ENCODE data around the gene UBQLN1. TPM values are rescaled to one million over a fixed set of nuclear protein-coding genes. Genes with fewer than 3 reads are reported as not detected.

Gene UBQLN1
- total and polyA plus RNA-seq, 2 donors (not counting 1 experiment from before 2014, with no cell fraction given): 49.8 to 101 TPM

DNA sequence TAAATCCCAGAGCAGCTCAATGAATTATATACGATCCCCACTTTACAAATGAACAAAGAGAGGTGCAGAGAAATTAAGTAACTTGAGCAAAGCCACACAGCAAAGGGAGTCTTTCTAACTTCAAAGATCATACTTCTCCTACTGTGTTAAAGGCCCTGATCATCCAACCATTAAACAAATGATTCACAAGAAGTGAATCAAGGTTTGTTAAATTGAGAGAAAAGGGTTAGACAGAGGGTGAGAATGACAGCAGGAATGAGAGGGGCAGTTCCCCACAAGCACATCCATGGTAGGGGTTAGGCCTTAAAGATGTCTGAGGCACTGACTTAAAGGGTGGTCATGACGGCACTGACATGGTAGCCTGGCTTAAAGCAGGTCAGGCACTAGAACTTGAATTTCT is 74.1 kb downstream of the UBQLN1 start:
- Histone ChIP-seq H3K36me3 (replicated peaks in 1 of 2; ENCODE audit: control extremely low read depth in 1 of 2, control insufficient read depth in 1 of 2, extremely low read depth in 1 of 2, insufficient read depth in 2 of 2, low read length in 1 of 2) (no peaks in the 10 kb centered on the region), H3K27ac (ENCODE audit: low read length in 2 of 2) (no peak overlapping the region), H3K27me3 (replicated peaks in 1 of 4; ENCODE audit: control extremely low read depth in 1 of 4, control insufficient read depth in 3 of 4, insufficient read depth in 4 of 4, low read length in 3 of 4) (no peaks in the 10 kb centered on the region), H3K9me3 (ENCODE audit: control extremely low read depth in 1 of 3, control insufficient read depth in 2 of 3, insufficient read depth in 1 of 3, low read length in 2 of 3) (no peaks in the 10 kb centered on the region), H3K79me2 (ENCODE audit: control insufficient read depth, insufficient read depth, low read length) (no peaks in the 10 kb centered on the region), H2AFZ (ENCODE audit: insufficient read depth, low read depth, low read length, poor library complexity, severe bottlenecking) (no peak overlapping the region), H3K4me2 (replicated peaks; ENCODE audit: low read depth, low read length, poor library complexity, severe bottlenecking) (no peak overlapping the region), H4K20me1 (ENCODE audit: control insufficient read depth, insufficient read depth, low read length, poor library complexity, severe bottlenecking) (no peaks in the 10 kb centered on the region), H3K4me3 (ENCODE audit: control extremely low read depth in 1 of 5, extremely low read depth in 1 of 5, insufficient read depth in 1 of 5, low read depth in 2 of 5, low read length in 4 of 5) (no peak overlapping the region), H3K4me1 (ENCODE audit: control insufficient read depth in 2 of 2, insufficient read depth in 2 of 2, low read length in 2 of 2) (no peaks in the 10 kb centered on the region), H3K9ac (ENCODE audit: low read length) (no peak overlapping the region)
- no peak overlapping the region for H3K4me3 Mint-ChIP-seq
- ChIA-PET CTCF (interaction anchor here (1.0 to 2.7 kb wide), 2 partner anchors 12 to 13 kb away, joined by 4 to 12 read pairs; no protein-coding TSS in a partner anchor), POLR2A (interaction anchor here (2.7 kb wide), 1 partner anchor 10 kb away, joined by 6 read pairs; the partner anchor contains the start of gene IDNK)
- intact Hi-C loops (cut with micrococcal nuclease): no loop called here
- H3K4me1 Mint-ChIP-seq: no peaks in the 10 kb centered on the region
- TF ChIP-seq, protein P1, sequence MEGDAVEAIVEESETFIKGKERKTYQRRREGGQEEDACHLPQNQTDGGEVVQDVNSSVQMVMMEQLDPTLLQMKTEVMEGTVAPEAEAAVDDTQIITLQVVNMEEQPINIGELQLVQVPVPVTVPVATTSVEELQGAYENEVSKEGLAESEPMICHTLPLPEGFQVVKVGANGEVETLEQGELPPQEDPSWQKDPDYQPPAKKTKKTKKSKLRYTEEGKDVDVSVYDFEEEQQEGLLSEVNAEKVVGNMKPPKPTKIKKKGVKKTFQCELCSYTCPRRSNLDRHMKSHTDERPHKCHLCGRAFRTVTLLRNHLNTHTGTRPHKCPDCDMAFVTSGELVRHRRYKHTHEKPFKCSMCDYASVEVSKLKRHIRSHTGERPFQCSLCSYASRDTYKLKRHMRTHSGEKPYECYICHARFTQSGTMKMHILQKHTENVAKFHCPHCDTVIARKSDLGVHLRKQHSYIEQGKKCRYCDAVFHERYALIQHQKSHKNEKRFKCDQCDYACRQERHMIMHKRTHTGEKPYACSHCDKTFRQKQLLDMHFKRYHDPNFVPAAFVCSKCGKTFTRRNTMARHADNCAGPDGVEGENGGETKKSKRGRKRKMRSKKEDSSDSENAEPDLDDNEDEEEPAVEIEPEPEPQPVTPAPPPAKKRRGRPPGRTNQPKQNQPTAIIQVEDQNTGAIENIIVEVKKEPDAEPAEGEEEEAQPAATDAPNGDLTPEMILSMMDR (IDR thresholded peaks at IDR 0.05): no peak
- no peak for TF ChIP-seq EZH2 (IDR thresholded peaks at IDR 0.05; ENCODE audit: borderline replicate concordance, insufficient read depth, low read depth, low read length, poor library complexity, severe bottlenecking)
- no peak overlapping the region for H3K27ac Mint-ChIP-seq
- DNase-seq (no peak), ATAC-seq (ENCODE audit: low read depth) (no peak)
- H3K27me3 Mint-ChIP-seq: no peaks in the 10 kb centered on the region
- WGBS (ENCODE audit: insufficient coverage): 100% methylated on average over 1 of the region's 2 CpGs
- no peaks in the 10 kb centered on the region for H3K9me3 Mint-ChIP-seq (ENCODE audit: insufficient read depth)

DNA sequence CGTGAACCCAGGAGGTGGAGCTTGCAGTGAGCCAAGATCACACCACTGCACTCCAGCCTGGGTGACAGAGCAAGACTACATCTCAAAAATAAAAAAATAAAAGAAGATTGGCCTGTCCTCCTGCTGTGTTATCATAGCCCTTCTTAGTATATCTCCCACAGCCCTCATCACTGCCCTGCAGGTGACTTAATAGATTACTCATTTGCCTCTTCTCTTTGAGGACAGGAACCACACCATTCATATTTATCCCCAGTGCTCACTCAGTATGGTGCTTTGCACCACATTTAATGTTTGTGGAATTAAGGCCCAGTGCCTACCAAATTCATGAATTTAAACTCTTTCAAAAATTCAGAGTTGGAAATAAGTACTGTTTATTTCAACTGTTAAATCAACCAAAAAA is 74.5 kb downstream of the UBQLN1 start:
- ATAC-seq (ENCODE audit: low read depth) (no peak), DNase-seq (no peak)
- CTCF ChIA-PET: interaction anchor here (2.7 kb wide), 1 partner anchor 12 kb away, joined by 12 read pairs; no protein-coding TSS in a partner anchor
- Histone ChIP-seq H3K79me2 (ENCODE audit: control insufficient read depth, insufficient read depth, low read length) (no peaks in the 10 kb centered on the region), H3K9ac (ENCODE audit: low read length) (no peak overlapping the region), H3K4me2 (replicated peaks; ENCODE audit: low read depth, low read length, poor library complexity, severe bottlenecking) (no peak overlapping the region), H3K27me3 (replicated peaks in 1 of 4; ENCODE audit: control extremely low read depth in 1 of 4, control insufficient read depth in 3 of 4, insufficient read depth in 4 of 4, low read length in 3 of 4) (no peaks in the 10 kb centered on the region), H3K9me3 (ENCODE audit: control extremely low read depth in 1 of 3, control insufficient read depth in 2 of 3, insufficient read depth in 1 of 3, low read length in 2 of 3) (no peaks in the 10 kb centered on the region), H2AFZ (ENCODE audit: insufficient read depth, low read depth, low read length, poor library complexity, severe bottlenecking) (no peak overlapping the region), H3K4me1 (ENCODE audit: control insufficient read depth in 2 of 2, insufficient read depth in 2 of 2, low read length in 2 of 2) (no peaks in the 10 kb centered on the region), H3K36me3 (replicated peaks in 1 of 2; ENCODE audit: control extremely low read depth in 1 of 2, control insufficient read depth in 1 of 2, extremely low read depth in 1 of 2, insufficient read depth in 2 of 2, low read length in 1 of 2) (no peaks in the 10 kb centered on the region), H3K27ac (ENCODE audit: low read length in 2 of 2) (no peak overlapping the region), H4K20me1 (ENCODE audit: control insufficient read depth, insufficient read depth, low read length, poor library complexity, severe bottlenecking) (no peaks in the 10 kb centered on the region), H3K4me3 (ENCODE audit: control extremely low read depth in 1 of 5, extremely low read depth in 1 of 5, insufficient read depth in 1 of 5, low read depth in 2 of 5, low read length in 4 of 5) (no peak overlapping the region)
- intact Hi-C loops (cut with micrococcal nuclease): no loop called here
- POLR2A ChIA-PET: interaction anchor here (2.7 kb wide), 1 partner anchor 10 kb away, joined by 6 read pairs; the partner anchor contains the start of gene IDNK
- H3K9me3 Mint-ChIP-seq (ENCODE audit: insufficient read depth): no peaks in the 10 kb centered on the region
- H3K27ac Mint-ChIP-seq: no peak overlapping the region
- TF ChIP-seq, protein P1 (IDR thresholded peaks at IDR 0.05): no peak
- no peak for TF ChIP-seq EZH2 (IDR thresholded peaks at IDR 0.05; ENCODE audit: borderline replicate concordance, insufficient read depth, low read depth, low read length, poor library complexity, severe bottlenecking)
- no peak overlapping the region for H3K4me3 Mint-ChIP-seq
- H3K27me3 Mint-ChIP-seq: no peaks in the 10 kb centered on the region
- WGBS (ENCODE audit: insufficient coverage): no CpG with 5 or more reads among the region's 1 CpG
- H3K4me1 Mint-ChIP-seq: no peaks in the 10 kb centered on the region

Data from B cell (primary cell).